Sigmoid colon (tissue), 7 donors: Measurements from ENCODE around the gene SEMA7A. TPM values are rescaled to one million over a fixed set of nuclear protein-coding genes. Genes with fewer than 3 reads are reported as not detected.
A peak's percentile ranks its signal among the peaks of the same experiment; 100 is the strongest.

Experiments
- DNase-seq: peaks from one replicate; pipeline ENCODE4 v3.0.0-alpha.2; 2019
- H3K27ac ChIP-seq, 4 donors: fragments of 200-600 bp; sonication (generic); one replicate each; pipeline ENCODE4 v1.5.1; 2016 to 2019; ENCODE audit warnings: mild to moderate bottlenecking in 1 of 4
- H3K27me3 ChIP-seq, 3 donors: fragments of 200-600 bp; sonication (generic); one replicate each; pipeline ENCODE4 v1.5.1; 2019; ENCODE audit warnings: mild to moderate bottlenecking in 1 of 3
- H3K36me3 ChIP-seq, 4 donors: fragments of 200-600 bp; sonication (generic); one replicate each; pipeline ENCODE4 v1.5.1; 2016 to 2019
- H3K4me1 ChIP-seq, 4 donors: fragments of 200-600 bp; sonication (generic); one replicate each; pipeline ENCODE4 v1.5.1; 2017 to 2019
- H3K4me3 ChIP-seq, 4 donors: fragments of 200-600 bp; sonication (generic); one replicate each; pipeline ENCODE4 v1.5.1; 2017 to 2019; ENCODE audit warnings: mild to moderate bottlenecking in 2 of 4, moderate library complexity in 1 of 4
- H3K9me3 ChIP-seq, 4 donors: fragments of 200-600 bp in 3 of 4; sonication (generic) in 3 of 4; one replicate each; pipeline versions ENCODE4 v1.5.1 to v1.6.1; 2013 to 2019
- EP300 ChIP-seq, 4 donors: sonication (generic); formaldehyde crosslinking; IDR thresholded peaks; one replicate each; pipeline ENCODE4 v1.6.1; 2017; ENCODE audit warnings: antibody characterized with exemption in 4 of 4
- POLR2A ChIP-seq, 2 donors: fragments of 450-650 bp; IDR thresholded peaks; one replicate each; pipeline ENCODE4 v1.6.1; 2016; ENCODE audit warnings: antibody characterized with exemption in 2 of 2, mild to moderate bottlenecking in 2 of 2, moderate library complexity in 2 of 2
- POLR2AphosphoS5 ChIP-seq, 4 donors: sonication (generic); formaldehyde crosslinking; IDR thresholded peaks; one replicate each; pipeline ENCODE4 v1.6.1; 2017; ENCODE audit warnings: antibody characterized with exemption in 4 of 4
- whole genome bisulfite sequencing, 2 donors: extraction: QIAGEN DNeasy Blood & Tissue Kit; methylation state at CpG; one replicate each; pipeline ENCODE4 v1.1.7; 2013; 5-methylcytosine and 5-hydroxymethylcytosine counted together
- intact Hi-C: fragments of 100-400 bp; cut with DNase I; formaldehyde crosslinking; loops from one replicate; pipeline ENCODE4 v1.15.1; 2023
- polyA plus RNA-seq, 3 donors: library from polyadenylated mRNA; stranded (reverse); fragments of 200-250 nt; gene quantifications; one replicate each; pipeline ENCODE4 v1.2.3, GENCODE V29; 2013
- total RNA-seq, 4 donors: library from RNA; depleted of rRNA; stranded (reverse); fragments of >200 nt; gene quantifications; one replicate each; pipeline ENCODE4 v1.1.0, GENCODE V29; 2016
- TF ChIP-seq, protein P1 (sequence below), 4 experiments: fragments of 450-650 bp in 3 of 4; fragments of 200-600 bp in 1 of 4; IDR thresholded peaks; one replicate each; pipeline ENCODE4 v1.5.1; 2016 to 2019; ENCODE audit warnings: antibody characterized with exemption in 4 of 4, mild to moderate bottlenecking in 3 of 4, moderate library complexity in 2 of 4
- donor health status: healthy with polysubstance abuse.
- donor health status: Bipolar disorder and iron deficiency.
- donor health status: healthy.

The SEMA7A gene
- total and polyA plus RNA-seq, 7 donors: 0.28 to 9.8 (median 1.2) TPM; not detected in 1

DNA sequence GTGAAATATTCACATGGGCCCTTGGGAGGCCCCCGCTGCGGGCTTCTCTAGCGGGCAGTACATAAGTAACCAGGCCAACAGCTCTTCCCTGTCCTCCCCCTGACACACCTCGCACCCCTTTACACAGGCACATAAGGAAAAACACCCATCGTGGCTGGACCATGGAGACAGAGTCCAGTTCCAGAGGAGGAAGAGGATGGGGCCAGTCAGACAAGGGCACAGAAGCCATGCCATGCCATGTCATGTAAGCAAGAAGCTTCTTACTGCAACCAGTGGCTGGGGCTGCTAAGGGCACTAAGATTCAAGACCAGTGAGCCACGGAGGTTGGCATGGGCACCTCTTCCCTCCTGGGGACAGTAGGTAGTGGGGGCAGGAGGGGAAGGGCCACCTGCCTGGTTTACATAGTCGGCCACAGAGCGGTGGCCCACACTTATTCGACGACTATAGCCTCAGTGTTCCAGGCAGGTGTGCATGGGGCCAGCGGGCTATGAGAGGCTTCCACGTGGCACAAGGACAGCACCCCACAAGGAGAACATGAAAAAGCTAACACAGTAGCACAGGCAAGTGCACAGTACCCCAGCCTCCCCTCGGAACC lies 60.6 kb downstream of the SEMA7A start:
- no peaks in the 10 kb centered on the region for H3K27me3 ChIP-seq
- no peaks in the 10 kb centered on the region for H3K9me3 ChIP-seq
- no peak overlapping the region for H3K27ac ChIP-seq
- H3K36me3 ChIP-seq: no peaks in the 10 kb centered on the region
- H3K4me3 ChIP-seq: no peak overlapping the region
- peak; percentile 60 for DNase-seq
- peaks cover 0 to 19% (median 12%) of the 10 kb centered on the region in 4 donors for H3K4me1 ChIP-seq
- intact Hi-C loops: loop anchor here (5.0 to 10.0 kb wide), 4 partner anchors 119 to 582 kb away; partner anchors contain the start of gene RPP25
- 45 to 60% methylated on average over 13 of the region's 13 CpGs for WGBS, 2 donors
- TF ChIP-seq POLR2A (IDR thresholded peaks at IDR 0.05) (no peak), POLR2AphosphoS5 (IDR thresholded peaks at IDR 0.05) (no peak), EP300 (IDR thresholded peaks at IDR 0.05) (no peak)
- TF ChIP-seq, protein P1, sequence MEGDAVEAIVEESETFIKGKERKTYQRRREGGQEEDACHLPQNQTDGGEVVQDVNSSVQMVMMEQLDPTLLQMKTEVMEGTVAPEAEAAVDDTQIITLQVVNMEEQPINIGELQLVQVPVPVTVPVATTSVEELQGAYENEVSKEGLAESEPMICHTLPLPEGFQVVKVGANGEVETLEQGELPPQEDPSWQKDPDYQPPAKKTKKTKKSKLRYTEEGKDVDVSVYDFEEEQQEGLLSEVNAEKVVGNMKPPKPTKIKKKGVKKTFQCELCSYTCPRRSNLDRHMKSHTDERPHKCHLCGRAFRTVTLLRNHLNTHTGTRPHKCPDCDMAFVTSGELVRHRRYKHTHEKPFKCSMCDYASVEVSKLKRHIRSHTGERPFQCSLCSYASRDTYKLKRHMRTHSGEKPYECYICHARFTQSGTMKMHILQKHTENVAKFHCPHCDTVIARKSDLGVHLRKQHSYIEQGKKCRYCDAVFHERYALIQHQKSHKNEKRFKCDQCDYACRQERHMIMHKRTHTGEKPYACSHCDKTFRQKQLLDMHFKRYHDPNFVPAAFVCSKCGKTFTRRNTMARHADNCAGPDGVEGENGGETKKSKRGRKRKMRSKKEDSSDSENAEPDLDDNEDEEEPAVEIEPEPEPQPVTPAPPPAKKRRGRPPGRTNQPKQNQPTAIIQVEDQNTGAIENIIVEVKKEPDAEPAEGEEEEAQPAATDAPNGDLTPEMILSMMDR (IDR thresholded peaks at IDR 0.05): no peak

DNA sequence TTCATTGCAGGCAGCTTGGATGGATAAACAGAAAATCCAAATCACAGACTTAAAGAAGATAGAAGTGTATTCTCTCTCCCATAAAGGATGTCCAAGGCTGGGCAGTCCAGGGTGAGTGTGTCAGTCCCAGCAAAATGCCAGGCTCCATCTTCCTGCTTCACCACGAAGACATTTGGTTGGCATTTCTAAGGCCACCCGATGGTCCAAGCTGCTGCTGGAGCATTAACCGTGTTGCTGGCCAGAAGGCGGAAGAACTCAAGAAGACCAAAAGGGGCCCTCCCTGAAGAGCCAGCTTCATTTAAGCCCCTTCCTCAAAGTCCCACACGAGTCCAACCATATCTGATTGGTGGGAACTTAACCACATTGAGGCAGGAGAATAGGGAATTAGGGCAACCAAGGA lies 63.3 kb downstream of the SEMA7A start:
- intact Hi-C loops: loop anchor here (5.0 to 10.0 kb wide), 4 partner anchors 122 to 584 kb away; partner anchors contain the start of gene RPP25
- Histone ChIP-seq H3K4me3 (no peak overlapping the region), H3K9me3 (no peaks in the 10 kb centered on the region), H3K4me1 (peaks cover 0 to 27% (median 17%) of the 10 kb centered on the region in 4 donors), H3K27ac (no peak overlapping the region), H3K36me3 (no peaks in the 10 kb centered on the region), H3K27me3 (peaks cover 0 to 21% (median 20%) of the 10 kb centered on the region in 3 donors)
- 79 to 87% methylated on average over 5 of the region's 5 CpGs for WGBS, 2 donors
- TF ChIP-seq, protein P1 (IDR thresholded peaks at IDR 0.05): no peak
- TF ChIP-seq POLR2A (IDR thresholded peaks at IDR 0.05) (no peak), POLR2AphosphoS5 (IDR thresholded peaks at IDR 0.05) (no peak), EP300 (IDR thresholded peaks at IDR 0.05) (no peak)
- peak; percentile 24 for DNase-seq

DNA sequence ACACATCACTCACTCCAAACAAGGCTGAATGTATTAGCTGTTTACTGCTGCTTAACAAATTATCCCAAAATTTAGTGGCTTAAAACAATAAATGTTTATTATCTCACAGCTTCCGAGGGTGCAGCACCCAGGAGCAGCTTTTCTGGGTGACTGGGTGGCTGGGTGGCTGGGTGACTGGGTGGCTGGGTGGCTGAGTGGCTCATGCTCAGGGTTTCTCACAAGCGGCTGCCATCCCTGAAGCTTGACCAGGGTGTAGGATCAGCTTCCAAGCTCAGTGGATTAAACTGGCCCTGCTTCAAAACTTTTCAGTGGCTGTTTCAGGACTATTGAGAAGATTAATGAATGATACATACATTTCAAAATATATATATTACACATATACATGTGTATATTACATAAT lies 64.0 kb downstream of the SEMA7A start:
- H3K4me1 ChIP-seq: peaks cover 0 to 26% (median 13%) of the 10 kb centered on the region in 4 donors
- no peak overlapping the region for H3K4me3 ChIP-seq
- H3K27me3 ChIP-seq: peaks cover 0 to 28% (median 23%) of the 10 kb centered on the region in 3 donors
- no peaks in the 10 kb centered on the region for H3K9me3 ChIP-seq
- peak; percentile 28 for DNase-seq
- intact Hi-C loops: loop anchor here (5.0 to 10.0 kb wide), 4 partner anchors 123 to 585 kb away; partner anchors contain the start of gene RPP25
- H3K27ac ChIP-seq: no peak overlapping the region
- TF ChIP-seq, protein P1 (IDR thresholded peaks at IDR 0.05): no peak
- TF ChIP-seq EP300 (IDR thresholded peaks at IDR 0.05) (no peak), POLR2AphosphoS5 (IDR thresholded peaks at IDR 0.05) (no peak), POLR2A (IDR thresholded peaks at IDR 0.05) (no peak)
- WGBS, 2 donors: 63 to 86% methylated on average over 2 of the region's 2 CpGs
- H3K36me3 ChIP-seq: no peaks in the 10 kb centered on the region

DNA sequence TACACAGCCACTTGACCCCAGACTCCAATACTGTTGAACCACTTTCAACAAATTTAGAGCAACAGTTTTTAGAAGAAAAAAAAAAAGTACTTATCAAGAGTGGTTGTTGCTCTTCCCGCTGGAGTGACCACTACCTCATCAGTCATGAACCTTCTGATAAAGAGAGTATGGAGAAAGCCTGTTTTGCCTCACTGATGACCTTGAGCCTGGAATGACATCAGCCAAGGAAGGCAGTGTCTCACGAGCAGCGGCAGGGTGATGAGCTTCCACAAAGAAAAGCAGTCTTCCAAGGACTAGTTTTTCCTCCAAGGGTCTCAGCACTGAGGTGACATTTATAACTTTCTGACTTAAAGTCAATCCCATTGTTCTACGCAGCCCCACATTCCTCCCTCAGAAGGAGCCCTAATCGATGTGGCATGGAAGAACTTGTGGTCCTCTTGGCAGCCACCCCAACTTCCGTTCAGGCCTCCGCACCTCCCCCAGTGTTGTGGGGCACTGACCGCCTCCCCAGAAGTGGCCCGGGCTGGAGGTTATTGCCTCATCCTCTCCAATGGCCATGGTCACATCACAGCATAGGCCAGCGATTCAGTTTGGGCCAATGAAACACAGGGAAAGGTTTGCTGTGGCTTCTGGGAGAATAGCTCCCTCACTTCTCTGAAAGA lies 64.5 kb downstream of the SEMA7A start:
- peak; percentile 41 for DNase-seq
- intact Hi-C loops: no loop called here
- Histone ChIP-seq H3K4me1 (peaks cover 0 to 20% (median 8%) of the 10 kb centered on the region in 4 donors), H3K9me3 (no peaks in the 10 kb centered on the region), H3K27ac (no peak overlapping the region), H3K4me3 (no peak overlapping the region), H3K27me3 (peaks cover 0 to 32% (median 23%) of the 10 kb centered on the region in 3 donors), H3K36me3 (no peaks in the 10 kb centered on the region)
- WGBS, 2 donors: 63 to 77% methylated on average over 10 of the region's 10 CpGs
- TF ChIP-seq POLR2AphosphoS5 (IDR thresholded peaks at IDR 0.05) (no peak), POLR2A (IDR thresholded peaks at IDR 0.05) (no peak), EP300 (IDR thresholded peaks at IDR 0.05) (no peak)
- TF ChIP-seq, protein P1 (IDR thresholded peaks at IDR 0.05): no peak
